Dermis lymphatic vessel endothelial cell (primary cell): ENCODE results near the gene BMPR2. TPM values are rescaled to one million over a fixed set of nuclear protein-coding genes. Genes with fewer than 3 reads are reported as not detected.

Experiments
- total RNA-seq: library from RNA; depleted of rRNA; stranded (reverse); fragments of >200 nt; gene quantifications from 2 replicates; pipeline ENCODE4 v1.2.1, GENCODE V29; 2014

Gene BMPR2
- 54.9 and 67.5 TPM in 2 replicates for total RNA-seq

GRCh38 chr2:202375609-202376408 is at the start of gene BMPR2:
BMPR2 (plus strand) TSS chr2:202376327; CDS start chr2:202377475, 1,148 bp downstream.

Other genes with a start within 250 kb of the BMPR2 start
- 111 and 127 TPM in 2 replicates for gene SUMO1, start 137.7 kb upstream of the BMPR2 start, total RNA-seq
- 24.2 and 38.4 TPM in 2 replicates for gene NOP58, start 110.6 kb upstream of the BMPR2 start, total RNA-seq